Progenitor cell of endocrine pancreas (in vitro differentiated cells): ENCODE results near the gene ADRM1. TPM values are rescaled to one million over a fixed set of nuclear protein-coding genes. Genes with fewer than 3 reads are reported as not detected.

Experiments used
- DNase-seq: peaks from one replicate; pipeline ENCODE4 v3.0.0; 2021; ENCODE audit warnings: low spot score; ENCODE audit not compliant: unreplicated experiment
- H3K27ac Mint-ChIP-seq: 2 replicates; pipeline ENCODE4 v1.8.0; 2021; ENCODE audit warnings: mild to moderate bottlenecking, moderate library complexity, mixed read lengths
- H3K27me3 Mint-ChIP-seq: 2 replicates; pipeline ENCODE4 v1.8.0; 2021; ENCODE audit warnings: mixed read lengths
- H3K36me3 Mint-ChIP-seq: 2 replicates; pipeline ENCODE4 v1.8.0; 2022; ENCODE audit warnings: mixed read lengths; ENCODE audit not compliant: insufficient read depth
- H3K4me1 Mint-ChIP-seq: 2 replicates; pipeline ENCODE4 v1.8.0; 2021; ENCODE audit warnings: low read depth, mixed read lengths
- H3K4me3 Mint-ChIP-seq: 2 replicates; pipeline ENCODE4 v1.8.0; 2021; ENCODE audit warnings: low read depth, mild to moderate bottlenecking, moderate library complexity, mixed read lengths
- H3K9me3 Mint-ChIP-seq: 2 replicates; pipeline ENCODE4 v1.8.0; 2021; ENCODE audit warnings: low read depth, mixed read lengths
- total RNA-seq: library from RNA; stranded (reverse); gene quantifications from 2 replicates; pipeline ENCODE4 v1.2.1, GENCODE V29; 2021
- TF ChIP-seq, protein P1 (sequence below): fragments of 200-600 bp; sonication (generic); IDR thresholded peaks from one replicate; pipeline ENCODE4 v1.5.0; 2021; ENCODE audit warnings: antibody characterized with exemption, mild to moderate bottlenecking; ENCODE audit not compliant: unreplicated experiment

Gene ADRM1
- total RNA-seq, 1 donor from 2014 or later, result 66.2 TPM

GRCh38 chr20:62309198-62309944 is 6.6 kb downstream of the ADRM1 start:
- Mint-ChIP-seq H3K36me3 (peaks cover 1% of the 10 kb centered on the region), H3K27ac (peak overlapping the region; percentile 83), H3K9me3 (no peaks in the 10 kb centered on the region), H3K27me3 (no peaks in the 10 kb centered on the region), H3K4me3 (no peak overlapping the region), H3K4me1 (peaks cover 5% of the 10 kb centered on the region)
- no peak for DNase-seq
- TF ChIP-seq, protein P1, sequence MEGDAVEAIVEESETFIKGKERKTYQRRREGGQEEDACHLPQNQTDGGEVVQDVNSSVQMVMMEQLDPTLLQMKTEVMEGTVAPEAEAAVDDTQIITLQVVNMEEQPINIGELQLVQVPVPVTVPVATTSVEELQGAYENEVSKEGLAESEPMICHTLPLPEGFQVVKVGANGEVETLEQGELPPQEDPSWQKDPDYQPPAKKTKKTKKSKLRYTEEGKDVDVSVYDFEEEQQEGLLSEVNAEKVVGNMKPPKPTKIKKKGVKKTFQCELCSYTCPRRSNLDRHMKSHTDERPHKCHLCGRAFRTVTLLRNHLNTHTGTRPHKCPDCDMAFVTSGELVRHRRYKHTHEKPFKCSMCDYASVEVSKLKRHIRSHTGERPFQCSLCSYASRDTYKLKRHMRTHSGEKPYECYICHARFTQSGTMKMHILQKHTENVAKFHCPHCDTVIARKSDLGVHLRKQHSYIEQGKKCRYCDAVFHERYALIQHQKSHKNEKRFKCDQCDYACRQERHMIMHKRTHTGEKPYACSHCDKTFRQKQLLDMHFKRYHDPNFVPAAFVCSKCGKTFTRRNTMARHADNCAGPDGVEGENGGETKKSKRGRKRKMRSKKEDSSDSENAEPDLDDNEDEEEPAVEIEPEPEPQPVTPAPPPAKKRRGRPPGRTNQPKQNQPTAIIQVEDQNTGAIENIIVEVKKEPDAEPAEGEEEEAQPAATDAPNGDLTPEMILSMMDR, result no peak

- TF ChIP-seq, protein P1, result no peak
- Mint-ChIP-seq H3K36me3 (peaks cover 3% of the 10 kb centered on the region), H3K4me1 (peaks cover 2% of the 10 kb centered on the region), H3K9me3 (no peaks in the 10 kb centered on the region), H3K4me3 (no peak overlapping the region), H3K27ac (no peak overlapping the region), H3K27me3 (no peaks in the 10 kb centered on the region)
- DNase-seq, result no peak
Measured at GRCh38 chr20:62309947-62310756, 7.4 kb downstream of the ADRM1 start.

DNA sequence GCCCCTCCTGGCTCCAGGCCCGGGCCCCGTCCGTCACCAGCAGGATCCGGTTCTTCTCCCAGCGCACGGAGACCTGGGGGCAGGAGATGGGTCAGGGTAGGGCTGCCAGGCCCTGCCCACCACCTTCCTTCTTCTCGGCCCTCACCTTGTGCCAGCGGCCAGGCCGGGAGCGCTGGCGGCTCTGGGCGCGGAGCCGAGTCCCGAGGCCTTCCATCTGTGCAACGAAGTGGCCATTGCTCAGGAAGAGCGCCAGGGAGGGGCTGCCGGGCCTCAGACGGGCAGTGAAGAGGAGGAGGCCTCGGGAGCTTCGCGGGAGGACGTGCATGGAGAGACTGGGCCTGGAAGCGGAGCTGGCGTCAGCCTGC is 7.9 kb downstream of the ADRM1 start:
- no peaks in the 10 kb centered on the region for H3K4me1 Mint-ChIP-seq
- peaks cover 4% of the 10 kb centered on the region for H3K36me3 Mint-ChIP-seq
- no peak overlapping the region for H3K4me3 Mint-ChIP-seq
- no peaks in the 10 kb centered on the region for H3K27me3 Mint-ChIP-seq
- H3K27ac Mint-ChIP-seq, result no peak overlapping the region
- TF ChIP-seq, protein P1, result no peak
- H3K9me3 Mint-ChIP-seq, result no peaks in the 10 kb centered on the region
- DNase-seq, result no peak

GRCh38 chr20:62311150-62311549 is 8.4 kb downstream of the ADRM1 start:
- H3K36me3 Mint-ChIP-seq, result peaks cover 4% of the 10 kb centered on the region
- H3K4me3 Mint-ChIP-seq, result no peak overlapping the region
- H3K27ac Mint-ChIP-seq, result no peak overlapping the region

More at GRCh38 chr20:62311150-62311549, 8.4 kb downstream of the ADRM1 start:
- TF ChIP-seq, protein P1, result no peak
- Mint-ChIP-seq H3K4me1 (no peaks in the 10 kb centered on the region), H3K9me3 (no peaks in the 10 kb centered on the region), H3K27me3 (no peaks in the 10 kb centered on the region)
- DNase-seq, result no peak
